Spleen (tissue), 11 donors: ENCODE measurements around the gene C4orf50. TPM values are rescaled to one million over a fixed set of nuclear protein-coding genes. Genes with fewer than 3 reads are reported as not detected.

Source experiments
- DNase-seq: peaks from one replicate; pipeline ENCODE4 v3.0.0-alpha.2; 2020
- H3K27ac ChIP-seq, 8 donors: fragments of 200-600 bp; sonication (generic) in 7 of 8; 1 replicate in 4 of 8; 2 replicates in 4 of 8; pipeline versions ENCODE4 v1.5.0 to v1.8.0; 2016 to 2021; ENCODE audit warnings: inconsistent platforms in 4 of 8, mild to moderate bottlenecking in 4 of 8, moderate library complexity in 1 of 8
- H3K27me3 ChIP-seq, 7 donors: fragments of 200-600 bp; sonication (generic) in 6 of 7; replicated peaks in 1 of 7; 1 replicate in 4 of 7; 2 replicates in 3 of 7; pipeline versions ENCODE4 v1.5.0 to v1.8.0; 2016 to 2021; ENCODE audit warnings: inconsistent platforms in 3 of 7, mild to moderate bottlenecking in 1 of 7
- H3K36me3 ChIP-seq, 6 donors: fragments of 200-600 bp; sonication (generic) in 5 of 6; 1 replicate in 4 of 6; 2 replicates in 2 of 6; pipeline versions ENCODE4 v1.5.0 to v1.8.0; 2016 to 2021; ENCODE audit warnings: inconsistent platforms in 2 of 6
- H3K4me1 ChIP-seq, 6 donors: fragments of 200-600 bp; sonication (generic) in 5 of 6; 1 replicate in 3 of 6; 2 replicates in 3 of 6; pipeline versions ENCODE4 v1.5.0 to v1.8.0; 2016 to 2021; ENCODE audit warnings: inconsistent platforms in 3 of 6
- H3K4me3 ChIP-seq, 8 donors: fragments of 200-600 bp; sonication (generic) in 7 of 8; 1 replicate in 4 of 8; 2 replicates in 4 of 8; pipeline versions ENCODE4 v1.5.0 to v1.8.0; 2016 to 2021; ENCODE audit warnings: inconsistent platforms in 4 of 8, mild to moderate bottlenecking in 4 of 8, moderate library complexity in 2 of 8
- H3K9me3 ChIP-seq, 8 donors: fragments of 200-600 bp; sonication (generic) in 7 of 8; 1 replicate in 4 of 8; 2 replicates in 4 of 8; pipeline versions ENCODE4 v1.5.0 to v1.8.0; 2016 to 2021; ENCODE audit warnings: inconsistent platforms in 4 of 8
- CTCF ChIP-seq, 11 experiments: fragments of 200-600 bp in 7 of 11; fragments of 450-650 bp in 4 of 11; sonication (generic) in 4 of 11; IDR thresholded peaks in 8 of 11; conservative IDR thresholded peaks in 3 of 11; 1 replicate in 7 of 11; 2 replicates in 4 of 11; pipeline versions ENCODE4 v1.4.0 to v1.8.0; 2016 to 2021; ENCODE audit warnings: antibody characterized with exemption in 11 of 11, inconsistent platforms in 4 of 11, mild to moderate bottlenecking in 1 of 11
- POLR2A ChIP-seq, 3 donors: fragments of 450-650 bp; IDR thresholded peaks; one replicate each; pipeline ENCODE4 v1.5.1; 2017; ENCODE audit warnings: antibody characterized with exemption in 3 of 3, mild to moderate bottlenecking in 1 of 3
- POLR2AphosphoS5 ChIP-seq, 3 donors: sonication (generic); formaldehyde crosslinking; IDR thresholded peaks; one replicate each; pipeline ENCODE4 v1.5.1; 2017; ENCODE audit warnings: antibody characterized with exemption in 3 of 3
- WGBS, 5 donors: extraction: QIAGEN DNeasy Blood & Tissue Kit in 3 of 5; methylation state at CpG; one replicate each; pipeline versions ENCODE4 v1.1.5 to v1.1.7; 2013 to 2018; 5-methylcytosine and 5-hydroxymethylcytosine counted together
- intact Hi-C: fragments of 100-400 bp; cut with DNase I; formaldehyde crosslinking; loops from one replicate; pipeline ENCODE4 v1.15.0; 2023; ENCODE audit warnings: low total_unique reads
- polyA plus RNA-seq, 3 donors: library from polyadenylated mRNA; stranded (reverse); fragments of 200-250 nt; gene quantifications; one replicate each; pipeline ENCODE4 v1.2.1, GENCODE V29; 2013
- total RNA-seq, 7 donors: library from RNA; depleted of rRNA in 3 of 7; stranded (reverse); fragments of >200 nt in 3 of 7; fragmentation: NEBNext Ultra II Directional in 4 of 7; extraction: Animal tissue kit (Norgen Biotek cat#: 25700) in 4 of 7; gene quantifications; one replicate each; pipeline versions ENCODE4 v1.1.0 to v1.2.1, GENCODE V29; 2016 to 2021
- donor health status: healthy with polysubstance abuse.
- donor health status: DM: no; HTN: no; CAD: no; lungs with moderate emphysema.
- donor health status: DM: no; HTN: no; CAD: no.
- donor health status: Bipolar disorder and iron deficiency.
- donor health status: healthy.
- donor health status: DM: no; HTN: no; CAD: no.
- donor health status: DM: yes; HTN: yes; CAD: no.

C4orf50 gene
- total and polyA plus RNA-seq, 10 donors = 0.02 to 2.5 (median 0.30) TPM

GRCh38 chr4:5979981-5980380 lies 38.2 kb downstream of the C4orf50 start:
- WGBS, 5 donors = 14 to 24% (median 19%) methylated on average over 11 of the region's 11 CpGs
- Histone ChIP-seq H3K9me3 (peaks cover 0 to 19% (median 12%) of the 10 kb centered on the region in 8 donors), H3K27ac (no peak overlapping the region), H3K4me1 (no peaks in the 10 kb centered on the region), H3K36me3 (no peaks in the 10 kb centered on the region), H3K4me3 (no peak overlapping the region), H3K27me3 (peaks cover 0 to 56% (median 8%) of the 10 kb centered on the region in 7 donors)
- intact Hi-C loops = loop anchor here (10.0 kb wide), 1 partner anchor 155 kb away; no protein-coding TSS in a partner anchor
- DNase-seq = no peak
- TF ChIP-seq POLR2A (IDR thresholded peaks at IDR 0.05) = no peak
- no peak for TF ChIP-seq POLR2AphosphoS5 (IDR thresholded peaks at IDR 0.05)
- peak in 6 of 11 experiments; percentile 12 to 41 (median 33) for TF ChIP-seq CTCF (IDR thresholded peaks at IDR 0.05 in 8 of 11, conservative IDR thresholded peaks at IDR 0.05 in 3 of 11)

GRCh38 chr4:5976921-5977320 lies 41.3 kb downstream of the C4orf50 start:
- Histone ChIP-seq H3K36me3 (no peaks in the 10 kb centered on the region), H3K27me3 (peaks cover 0 to 71% (median 15%) of the 10 kb centered on the region in 7 donors), H3K4me1 (no peaks in the 10 kb centered on the region), H3K9me3 (no peaks in the 10 kb centered on the region), H3K27ac (no peak overlapping the region), H3K4me3 (no peak overlapping the region)
- WGBS, 5 donors = 67 to 84% (median 83%) methylated on average over 9 of the region's 9 CpGs
- TF ChIP-seq CTCF (IDR thresholded peaks at IDR 0.05 in 8 of 11, conservative IDR thresholded peaks at IDR 0.05 in 3 of 11) (no peak), POLR2AphosphoS5 (IDR thresholded peaks at IDR 0.05) (no peak), POLR2A (IDR thresholded peaks at IDR 0.05) (no peak)
- peak; percentile 65 for DNase-seq
- intact Hi-C loops = no loop called here

DNA sequence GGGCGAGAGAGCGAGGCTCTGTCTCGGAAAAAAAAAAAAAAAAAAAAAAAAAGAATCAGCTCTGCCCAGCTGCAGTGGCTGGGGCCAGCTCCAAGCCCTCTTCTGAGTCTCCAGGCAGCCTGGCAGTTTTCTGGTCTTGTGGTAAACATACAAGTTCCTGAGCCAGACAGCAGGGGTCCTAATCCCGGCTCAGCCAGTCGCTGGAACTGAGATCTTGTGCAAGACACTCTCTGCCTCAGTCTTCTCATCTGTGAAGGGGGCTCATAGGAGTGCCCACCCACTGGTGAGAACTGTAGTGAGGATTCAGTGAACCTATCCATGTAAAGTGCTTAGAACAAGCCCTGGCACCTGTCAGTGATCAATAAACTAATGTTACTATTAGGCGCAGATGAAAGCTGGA lies 41.8 kb downstream of the C4orf50 start:
- TF ChIP-seq POLR2AphosphoS5 (IDR thresholded peaks at IDR 0.05) (no peak), POLR2A (IDR thresholded peaks at IDR 0.05) (no peak), CTCF (IDR thresholded peaks at IDR 0.05 in 8 of 11, conservative IDR thresholded peaks at IDR 0.05 in 3 of 11) (no peak)
- no peaks in the 10 kb centered on the region for H3K4me1 ChIP-seq
- no peak overlapping the region for H3K4me3 ChIP-seq
- no peaks in the 10 kb centered on the region for H3K9me3 ChIP-seq
- DNase-seq = no peak
- 80 to 86% (median 83%) methylated on average over 3 to 6 of the region's 6 CpGs for WGBS, 5 donors
- H3K27ac ChIP-seq = no peak overlapping the region
- no peaks in the 10 kb centered on the region for H3K36me3 ChIP-seq
- H3K27me3 ChIP-seq = peaks cover 0 to 67% (median 15%) of the 10 kb centered on the region in 7 donors
- intact Hi-C loops = no loop called here

DNA sequence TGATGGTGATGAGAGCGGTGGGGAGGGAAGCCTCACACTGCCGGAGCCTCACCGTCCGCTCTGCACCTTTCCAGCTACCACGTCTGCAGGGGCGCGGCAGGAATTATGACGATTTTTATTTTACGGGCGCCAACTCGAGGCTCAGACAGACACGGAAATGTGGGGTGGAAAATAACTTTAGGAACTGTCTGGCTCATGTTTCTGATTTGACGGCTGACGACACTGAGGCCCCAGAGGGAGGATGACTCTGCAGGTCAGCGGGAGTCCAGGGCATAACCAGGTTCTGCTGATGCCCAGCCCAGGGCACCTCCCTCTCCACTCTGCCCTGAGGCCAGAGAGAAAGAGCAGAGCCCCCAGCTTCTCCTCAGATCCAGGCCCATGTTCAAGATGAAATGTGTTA lies 43.9 kb downstream of the C4orf50 start:
- H3K36me3 ChIP-seq = no peaks in the 10 kb centered on the region
- H3K4me1 ChIP-seq = no peaks in the 10 kb centered on the region
- intact Hi-C loops = no loop called here
- no peaks in the 10 kb centered on the region for H3K9me3 ChIP-seq
- WGBS, 5 donors = 83 to 89% (median 85%) methylated on average over 15 of the region's 15 CpGs
- H3K27me3 ChIP-seq = peaks cover 0 to 66% (median 15%) of the 10 kb centered on the region in 7 donors
- H3K4me3 ChIP-seq = no peak overlapping the region
- TF ChIP-seq CTCF (IDR thresholded peaks at IDR 0.05 in 8 of 11, conservative IDR thresholded peaks at IDR 0.05 in 3 of 11) (no peak), POLR2A (IDR thresholded peaks at IDR 0.05) (no peak), POLR2AphosphoS5 (IDR thresholded peaks at IDR 0.05) (no peak)
- no peak overlapping the region for H3K27ac ChIP-seq
- peak; percentile 41 for DNase-seq
